GM18951 (cell line): ENCODE data around the gene UBE2L6.

Experiments
- POLR2A ChIP-seq: IDR thresholded peaks from 4 replicates; pipeline ENCODE4 v1.6.1; 2011; ENCODE audit warnings: mild to moderate bottlenecking; ENCODE audit not compliant: insufficient read length, insufficient read depth; ENCODE audit errors: extremely low read depth
- in situ Hi-C: fragments of 300-500 bp; cut with MboI; formaldehyde crosslinking; loops from one replicate; pipeline ENCODE4 v1.12.0; 2022; ENCODE audit warnings: low sequenced_read_pairs, mixed read lengths, inconsistent platforms; ENCODE audit not compliant: unreplicated experiment

The UBE2L6 gene

DNA sequence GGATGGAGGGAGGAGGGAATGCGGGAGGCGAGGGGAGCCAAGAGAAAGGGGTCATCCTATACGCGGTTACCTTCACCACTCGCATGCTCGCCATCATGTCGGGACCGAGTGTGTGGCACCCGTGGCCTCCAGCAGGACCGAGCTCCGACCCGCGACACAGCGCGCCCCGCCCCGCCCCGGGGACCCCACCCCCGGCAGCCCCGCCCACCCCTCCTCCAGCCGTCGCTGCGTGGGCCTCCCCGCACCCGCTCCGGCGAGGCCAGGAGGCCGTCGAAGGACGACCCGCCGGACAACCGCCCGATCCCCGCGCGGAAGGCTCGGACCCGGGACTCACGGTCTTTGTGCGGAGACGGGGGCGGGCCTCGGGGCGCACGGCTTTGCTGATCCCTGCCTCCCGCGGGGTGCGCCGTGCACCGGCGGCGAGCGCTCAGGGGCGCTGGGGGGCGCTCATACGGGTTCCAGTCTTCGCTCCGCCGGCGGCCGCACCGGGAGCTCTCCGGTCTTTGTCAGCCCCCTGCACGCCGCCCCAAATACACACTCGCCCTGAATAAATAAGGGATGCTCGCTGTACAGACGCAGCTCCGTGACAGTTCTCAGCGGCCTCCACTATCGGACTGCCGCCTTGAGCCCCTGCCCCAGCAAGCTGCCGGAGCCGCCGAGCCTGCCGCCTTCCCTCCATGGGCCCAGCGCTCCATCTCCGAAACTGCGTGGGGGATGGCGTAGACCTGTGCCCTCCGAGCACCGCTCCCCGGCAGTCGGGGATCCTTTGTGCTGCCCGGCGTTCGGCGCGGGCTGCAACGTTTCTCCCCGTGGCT, at the start of gene UBE2L6:
UBE2L6 (minus strand) TSS at position 158 of the 815 bp plus-strand sequence; CDS start at position 97, 61 bp downstream.
- peak; percentile 66 for TF ChIP-seq POLR2A

DNA sequence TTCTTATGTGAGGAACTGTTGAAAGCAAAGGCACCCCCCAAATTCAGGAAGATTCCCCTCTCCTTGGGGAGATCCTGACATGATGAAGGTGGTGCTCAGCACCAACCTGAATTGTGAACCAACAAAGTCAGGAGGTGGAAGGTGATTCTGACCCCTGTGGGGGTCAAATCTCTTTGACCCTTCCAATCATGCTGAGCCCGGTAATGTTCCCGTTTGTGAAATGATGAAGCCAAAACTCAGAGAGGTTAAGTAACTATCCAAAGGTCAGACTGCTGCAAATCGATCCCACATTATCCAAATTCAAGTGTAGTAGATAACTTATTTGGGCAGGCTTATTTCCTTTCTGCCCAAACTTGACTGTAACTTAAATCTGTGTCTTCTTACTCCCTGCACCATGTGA, 49.1 kb upstream of the UBE2L6 start:
- TF ChIP-seq POLR2A, result no peak
- in situ Hi-C loops, result no loop called here

More for the DNA sequence above, at the start of gene UBE2L6:
- in situ Hi-C loops, result loop anchor here (5.0 kb wide), 1 partner anchor 75 kb away; no protein-coding TSS in a partner anchor

DNA sequence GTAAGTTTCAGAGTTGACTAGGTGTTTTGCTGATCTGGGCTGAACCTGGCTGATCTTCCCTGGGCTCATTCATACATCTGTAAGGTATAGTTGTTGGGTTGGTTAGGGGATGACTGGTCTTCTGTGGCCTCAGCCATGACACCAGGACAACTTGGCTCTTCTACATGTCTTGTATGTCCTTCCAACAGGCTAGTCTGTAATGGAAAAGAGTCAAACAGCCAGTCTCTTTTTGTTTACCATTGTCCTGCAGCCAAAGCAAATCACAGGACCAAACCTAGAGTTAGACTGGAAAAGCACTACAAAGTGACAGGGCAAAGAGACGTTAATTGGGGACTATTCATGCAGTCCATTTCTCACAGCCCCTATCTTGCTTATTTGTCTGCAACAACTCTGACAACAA, 47.8 kb upstream of the UBE2L6 start:
- in situ Hi-C loops, result no loop called here
- TF ChIP-seq POLR2A, result no peak

DNA sequence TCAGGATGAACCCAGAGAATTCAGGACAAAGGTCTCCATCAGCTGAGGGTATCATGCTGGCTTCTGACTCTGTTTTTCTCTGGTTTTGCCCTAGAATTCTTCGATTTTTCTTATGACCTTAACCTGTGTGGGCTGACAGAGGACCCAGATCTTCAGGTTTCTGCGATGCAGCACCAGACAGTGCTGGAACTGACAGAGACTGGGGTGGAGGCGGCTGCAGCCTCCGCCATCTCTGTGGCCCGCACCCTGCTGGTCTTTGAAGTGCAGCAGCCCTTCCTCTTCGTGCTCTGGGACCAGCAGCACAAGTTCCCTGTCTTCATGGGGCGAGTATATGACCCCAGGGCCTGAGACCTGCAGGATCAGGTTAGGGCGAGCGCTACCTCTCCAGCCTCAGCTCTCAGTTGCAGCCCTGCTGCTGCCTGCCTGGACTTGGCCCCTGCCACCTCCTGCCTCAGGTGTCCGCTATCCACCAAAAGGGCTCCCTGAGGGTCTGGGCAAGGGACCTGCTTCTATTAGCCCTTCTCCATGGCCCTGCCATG, 46.8 kb upstream of the UBE2L6 start:
- in situ Hi-C loops, result no loop called here
- TF ChIP-seq POLR2A, result no peak

GRCh38 chr11:57610170-57610569, 42.7 kb upstream of the UBE2L6 start:
- in situ Hi-C loops, result no loop called here

DNA sequence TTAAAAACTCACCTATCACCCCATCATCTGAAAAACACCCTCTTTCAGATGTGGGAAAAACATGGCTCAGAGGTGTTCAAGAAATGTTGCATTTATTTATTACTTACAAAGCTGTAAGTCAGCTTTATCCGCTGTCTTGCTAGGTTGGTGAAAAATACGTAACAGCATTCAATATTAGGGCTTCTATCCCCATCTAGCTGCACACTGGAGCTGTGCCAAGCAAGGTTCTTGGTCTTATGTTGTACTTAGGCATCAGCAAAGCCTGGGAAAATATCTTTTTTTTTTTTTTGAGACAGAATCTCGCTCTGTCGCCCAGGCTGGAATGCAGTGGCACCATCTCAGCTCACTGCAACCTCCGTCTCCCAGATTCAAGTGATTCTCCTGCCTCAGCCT, 37.6 kb upstream of the UBE2L6 start:
- in situ Hi-C loops, result no loop called here
- TF ChIP-seq POLR2A, result no peak

More at GRCh38 chr11:57610170-57610569, 42.7 kb upstream of the UBE2L6 start:
- TF ChIP-seq POLR2A, result no peak

DNA sequence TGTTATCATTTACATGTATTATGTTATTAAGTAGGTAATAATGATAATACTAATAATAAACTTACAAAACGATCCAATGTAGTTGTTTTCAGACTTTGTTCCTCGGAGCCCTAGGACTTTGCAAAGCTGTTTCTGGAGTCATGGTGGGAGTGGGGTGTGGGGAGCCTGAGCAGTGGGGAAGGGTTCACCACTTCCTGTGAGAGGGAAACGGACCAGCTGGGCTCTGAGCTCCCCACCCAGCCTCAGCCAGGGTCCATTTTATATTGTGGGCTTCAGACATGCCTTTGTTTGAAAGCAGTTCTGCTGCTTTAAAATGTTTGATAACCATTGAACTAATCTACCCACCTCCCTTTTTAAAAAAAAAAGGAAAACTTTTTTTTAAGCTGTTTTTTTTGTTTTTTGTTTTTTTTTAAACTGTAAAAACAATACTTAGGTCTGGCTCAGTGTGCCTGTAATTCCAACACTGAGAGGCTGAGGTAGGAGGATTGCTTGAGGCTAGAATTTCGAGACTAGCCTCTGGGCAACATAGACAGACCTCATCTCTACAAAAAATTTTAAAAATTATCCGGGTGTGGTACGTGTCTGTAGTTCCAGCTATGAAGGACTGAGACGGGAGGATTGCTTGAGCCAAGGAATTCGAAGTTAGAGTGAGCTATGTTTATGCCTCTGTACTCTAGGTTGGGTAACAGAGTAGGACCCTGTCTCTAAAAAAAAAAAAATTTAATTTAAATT, 37.0 kb upstream of the UBE2L6 start:
- TF ChIP-seq POLR2A, result no peak

GRCh38 chr11:57601297-57601696, 33.8 kb upstream of the UBE2L6 start:
- in situ Hi-C loops, result no loop called here
- no peak for TF ChIP-seq POLR2A

More for the DNA sequence above, 37.0 kb upstream of the UBE2L6 start:
- in situ Hi-C loops, result no loop called here

DNA sequence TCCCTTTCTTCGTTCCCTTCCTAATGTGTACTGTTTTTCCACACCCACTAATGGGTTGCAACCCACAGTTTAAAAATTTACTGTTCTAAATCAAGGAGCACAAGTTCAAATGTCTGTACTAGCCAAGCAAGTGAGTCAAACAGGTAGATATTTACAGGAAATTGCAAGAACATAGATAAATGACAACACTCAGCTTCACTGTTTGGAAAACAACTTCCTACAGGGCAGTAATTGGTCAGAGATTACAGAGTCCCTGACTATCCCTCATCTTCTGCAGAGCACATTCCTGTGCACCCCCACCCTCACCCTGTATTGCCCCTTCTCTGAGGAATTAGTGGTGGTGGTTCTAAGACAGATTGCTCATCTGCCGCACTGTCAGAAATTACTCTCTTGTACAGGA, 31.9 kb upstream of the UBE2L6 start:
- in situ Hi-C loops, result no loop called here
- no peak for TF ChIP-seq POLR2A

DNA sequence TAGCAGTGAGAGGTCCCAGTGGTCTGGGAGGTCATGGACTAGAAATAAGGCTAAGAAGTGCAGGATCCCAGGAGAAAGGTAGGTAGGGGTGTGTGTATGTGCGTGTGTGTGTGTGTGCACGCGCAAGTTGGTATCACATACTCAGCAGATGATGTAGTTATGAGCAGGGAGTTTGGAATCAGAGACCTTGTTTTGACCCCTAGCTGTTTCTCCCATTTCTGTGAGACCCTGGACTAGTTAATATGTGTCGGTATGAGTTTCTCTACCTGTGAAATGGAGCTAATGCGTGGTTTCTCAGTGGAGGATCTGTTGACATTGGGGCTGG, 31.3 kb upstream of the UBE2L6 start:
- in situ Hi-C loops, result no loop called here
- no peak for TF ChIP-seq POLR2A

DNA sequence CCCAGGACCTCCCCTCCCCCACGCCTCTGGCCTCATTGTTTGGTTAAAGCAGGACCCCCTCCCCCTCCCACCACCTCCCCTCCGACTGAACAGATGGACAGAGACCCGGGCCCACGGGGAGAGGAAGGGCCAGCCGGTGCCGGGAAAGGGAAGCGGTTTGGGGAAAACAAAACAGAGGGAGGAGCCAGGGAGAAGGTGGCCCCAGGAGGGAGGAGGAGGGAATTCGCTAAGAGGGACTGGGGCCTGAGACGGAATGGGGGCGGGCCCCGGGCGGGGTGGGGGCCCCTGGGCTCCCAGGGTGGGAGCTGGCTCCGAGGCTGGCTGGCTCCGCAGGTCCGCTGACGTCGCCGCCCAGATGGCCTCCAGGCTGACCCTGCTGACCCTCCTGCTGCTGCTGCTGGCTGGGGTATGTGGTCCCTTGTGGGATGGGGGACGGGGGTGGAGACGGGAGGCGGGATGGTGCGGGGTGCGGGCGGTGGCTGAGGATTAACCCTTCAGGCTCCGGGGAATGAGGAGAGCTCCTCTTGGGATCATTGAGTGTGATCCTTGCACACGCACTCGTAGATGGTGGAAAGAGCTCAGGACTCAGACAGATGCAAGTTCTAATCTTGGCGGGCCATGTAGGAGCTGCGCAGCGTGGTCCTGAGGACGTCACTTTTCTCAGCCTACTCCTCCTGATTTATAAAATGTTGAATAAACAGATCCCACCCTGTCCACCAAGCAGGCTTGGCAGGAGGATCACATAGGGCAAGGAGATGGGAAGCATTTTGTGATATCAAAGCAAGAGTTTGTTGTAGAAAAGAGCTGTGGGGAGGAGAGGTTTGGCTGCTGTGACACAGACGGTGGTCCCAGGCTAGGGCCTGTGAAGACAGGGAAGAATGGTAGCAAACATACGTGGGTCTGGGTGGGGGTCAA, 30.7 kb upstream of the UBE2L6 start:
- in situ Hi-C loops, result no loop called here

GRCh38 chr11:57597461-57597915, 30.0 kb upstream of the UBE2L6 start, which contains the start of gene SERPING1:
SERPING1 (plus strand) TSS chr11:57597685; CDS start chr11:57598271, 586 bp downstream.
- in situ Hi-C loops, result no loop called here
- TF ChIP-seq POLR2A, result no peak

More for the DNA sequence above, 30.7 kb upstream of the UBE2L6 start:
- no peak for TF ChIP-seq POLR2A
